NCI-H1092 (cell line): ENCODE data around the gene CDC123.
"Not testable (repeated sequence)": the region's sequence is repeated elsewhere in the genome, so short reads cannot be mapped to it uniquely, and the experiment has no call there.

Source experiments
- DNase-seq: peaks from one replicate; lab custom pipeline; 2025; lab: John Stamatoyannopoulos, UW

CDC123 gene

DNA sequence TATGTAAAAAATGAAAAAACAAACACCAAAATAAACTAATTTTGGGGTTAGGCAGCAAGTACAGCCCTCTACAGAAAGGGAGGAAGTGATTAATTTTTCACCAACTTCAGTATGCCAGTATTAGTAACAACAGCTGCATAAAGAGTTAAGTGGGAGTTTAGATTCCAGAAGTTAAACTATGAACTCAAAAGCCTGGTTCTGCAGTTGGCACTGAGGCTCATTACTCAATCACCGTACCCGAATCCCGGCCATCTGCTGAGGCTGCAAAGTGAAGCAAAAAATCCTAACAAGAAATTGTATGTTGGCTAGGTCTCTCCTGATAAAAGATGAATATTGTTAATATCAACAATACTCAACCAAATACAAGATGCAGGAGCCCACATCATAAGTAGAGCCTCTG lies 4.3 kb upstream of the CDC123 start:
- DNase-seq: no peak

DNA sequence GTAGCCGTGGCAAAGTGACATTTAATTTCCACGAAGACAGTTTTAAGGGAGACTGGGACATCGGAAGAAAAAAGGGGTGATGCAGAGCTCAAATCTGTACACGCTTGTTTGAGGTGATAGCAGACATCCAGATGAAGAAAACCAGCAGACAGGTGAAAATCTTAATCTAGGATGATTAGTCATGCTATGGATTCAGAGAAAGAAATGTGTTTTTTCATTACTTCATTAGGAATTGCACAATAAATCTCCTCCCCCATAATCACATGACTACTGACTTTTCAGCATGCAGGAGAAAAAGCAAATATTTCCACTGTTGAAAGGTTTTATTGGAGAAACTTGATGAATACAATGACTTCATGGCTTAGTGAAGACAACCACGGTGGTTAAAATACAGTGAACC lies 2.8 kb upstream of the CDC123 start:
- no peak for DNase-seq

DNA sequence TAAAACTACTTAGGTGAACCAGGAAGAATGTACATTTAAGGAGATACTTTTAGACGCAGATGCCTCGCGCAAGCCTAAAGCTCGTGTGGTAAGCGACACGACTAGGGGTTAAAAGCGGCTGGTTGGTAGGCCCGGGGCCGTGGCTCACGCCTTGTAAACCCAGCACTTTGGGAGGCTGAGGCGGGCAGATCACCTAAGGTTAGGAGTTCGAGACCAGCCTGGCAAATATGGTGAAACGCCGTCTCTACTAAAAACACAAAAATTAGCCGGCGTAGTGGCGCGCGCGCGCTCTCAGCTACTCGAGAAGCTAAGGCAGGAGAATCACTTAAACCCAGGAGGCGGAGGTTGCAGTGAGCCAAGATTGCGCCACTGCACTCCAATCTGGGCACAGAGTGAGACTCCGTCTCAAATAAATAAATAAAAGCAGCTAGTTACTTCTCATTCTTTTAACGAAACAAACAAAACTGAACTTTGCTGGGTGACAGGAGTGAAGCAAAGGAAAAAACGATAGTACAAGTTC lies 1.2 kb upstream of the CDC123 start:
- DNase-seq: no peak

DNA sequence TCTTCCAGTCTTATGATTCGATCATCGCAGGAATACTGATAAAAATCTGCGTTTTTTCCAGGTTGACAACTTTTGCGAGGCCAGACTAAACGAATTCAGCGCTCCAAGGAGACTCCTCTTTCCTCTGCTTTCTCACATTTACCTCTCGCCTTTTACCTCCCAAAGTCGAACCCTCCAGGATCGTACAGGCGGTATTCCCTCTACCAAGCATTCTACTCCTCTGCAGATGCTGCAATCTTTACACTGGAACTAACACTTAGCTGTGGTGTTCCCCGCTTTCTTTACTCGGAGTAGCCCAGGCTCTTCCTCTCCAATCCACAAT lies 746 bp upstream of the CDC123 start:
- DNase-seq: no peak

DNA sequence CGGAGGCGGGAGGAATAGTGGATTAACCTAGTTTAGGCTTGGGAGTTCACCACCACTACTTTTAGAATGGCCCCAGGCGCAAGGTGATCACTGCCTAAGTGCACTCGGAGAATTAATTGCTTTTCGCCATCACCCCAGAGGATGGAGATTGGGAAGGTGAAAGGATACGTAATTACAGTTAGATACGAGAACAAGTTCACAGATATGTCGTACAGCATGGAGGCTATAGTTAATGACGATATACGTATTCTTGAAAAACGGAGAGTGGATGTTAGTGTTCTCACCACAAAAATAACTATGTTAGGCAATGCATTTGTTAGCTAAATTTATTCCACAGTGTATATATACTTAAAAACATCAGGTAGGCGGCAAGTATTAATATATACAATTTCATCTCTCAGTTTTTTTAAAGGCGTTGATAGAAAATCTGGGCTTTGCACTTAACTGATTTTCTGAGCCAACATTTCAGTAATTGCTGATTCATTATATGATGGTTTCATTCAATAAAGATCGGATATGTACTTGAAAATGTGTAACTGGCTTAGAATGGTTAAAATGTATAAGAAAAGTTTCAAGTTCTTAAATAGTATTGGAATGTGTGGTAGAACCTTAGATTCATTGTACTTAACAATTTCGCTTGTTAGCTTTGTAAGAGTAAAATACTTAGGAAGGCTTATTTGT lies 683 bp downstream of the CDC123 start:
- no peak for DNase-seq

DNA sequence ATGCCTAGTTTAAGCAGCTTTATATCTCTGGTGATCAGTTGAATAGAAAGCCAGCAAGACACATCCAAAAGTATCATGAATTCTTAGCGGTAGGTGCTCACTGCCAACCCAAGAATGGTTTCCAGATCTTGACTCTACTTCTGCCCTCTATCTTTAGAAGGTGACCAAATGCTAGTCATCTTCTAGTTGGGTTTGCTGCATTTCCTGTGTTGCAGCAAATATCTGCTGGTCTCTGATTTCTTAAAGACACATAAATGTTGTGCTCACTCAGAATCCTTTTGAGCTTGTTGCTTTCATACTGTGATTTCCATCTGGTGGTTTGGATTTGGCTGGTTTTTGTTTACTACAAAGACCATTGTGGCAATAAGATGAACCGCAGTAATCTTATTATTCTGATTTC lies 2.2 kb downstream of the CDC123 start:
- DNase-seq: no peak

DNA sequence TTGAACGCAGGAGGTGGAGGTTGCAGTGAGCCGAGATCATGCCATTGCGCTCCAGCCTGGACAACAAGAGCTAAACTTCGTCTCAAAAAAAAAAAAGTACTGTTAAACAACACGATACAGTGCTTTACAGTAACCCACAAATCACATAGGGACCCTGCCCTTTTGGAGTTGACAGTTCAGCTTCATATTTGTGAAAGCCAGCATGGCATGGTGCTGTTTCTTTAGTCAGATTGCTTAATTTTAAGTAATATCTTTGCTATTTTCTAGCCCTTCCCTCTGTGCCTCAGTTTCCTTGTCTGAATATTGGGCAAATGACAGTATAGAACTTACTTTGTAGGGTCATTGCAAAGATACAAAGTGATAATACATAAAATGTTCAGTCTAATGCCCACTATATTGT lies 4.9 kb downstream of the CDC123 start:
- no peak for DNase-seq

DNA sequence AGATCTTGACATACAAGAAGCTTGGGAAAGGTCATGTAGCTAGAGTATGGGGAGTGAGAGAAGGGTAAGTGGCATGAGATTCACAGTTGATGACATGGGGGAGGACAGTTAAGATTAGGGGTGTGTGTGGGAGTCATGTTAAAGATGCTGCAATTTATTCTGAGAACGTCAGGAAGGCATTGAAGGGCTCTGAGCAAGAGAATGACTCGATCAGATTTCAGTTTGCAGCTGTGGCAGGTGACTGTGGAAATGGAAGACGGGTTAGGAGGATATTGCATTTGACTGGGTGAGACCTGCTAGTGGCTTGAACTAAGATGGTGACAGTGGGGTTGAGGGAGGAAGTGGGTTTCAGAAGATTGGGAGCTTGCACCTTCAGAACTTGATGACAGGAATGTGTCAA lies 5.6 kb downstream of the CDC123 start:
- no peak for DNase-seq

DNA sequence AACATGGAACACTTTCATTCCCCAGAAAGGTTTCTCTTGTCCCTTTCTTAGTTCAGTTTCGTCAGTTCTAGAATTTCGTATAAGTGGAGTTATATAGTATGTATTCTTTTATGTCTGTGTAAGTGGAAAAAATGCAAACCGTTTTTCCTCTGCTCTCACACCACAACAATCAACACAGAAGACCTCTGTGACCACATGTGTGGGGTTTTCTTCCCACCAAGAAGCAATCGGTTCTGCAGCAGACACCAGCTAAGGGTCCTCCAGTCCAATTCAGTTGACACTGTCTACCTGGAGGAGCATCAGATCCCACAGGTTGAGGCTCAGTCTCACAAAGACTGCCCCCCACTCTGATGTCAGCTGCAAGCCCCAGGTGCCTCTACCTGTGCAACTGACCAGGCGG lies 6.2 kb downstream of the CDC123 start:
- DNase-seq: no peak

DNA sequence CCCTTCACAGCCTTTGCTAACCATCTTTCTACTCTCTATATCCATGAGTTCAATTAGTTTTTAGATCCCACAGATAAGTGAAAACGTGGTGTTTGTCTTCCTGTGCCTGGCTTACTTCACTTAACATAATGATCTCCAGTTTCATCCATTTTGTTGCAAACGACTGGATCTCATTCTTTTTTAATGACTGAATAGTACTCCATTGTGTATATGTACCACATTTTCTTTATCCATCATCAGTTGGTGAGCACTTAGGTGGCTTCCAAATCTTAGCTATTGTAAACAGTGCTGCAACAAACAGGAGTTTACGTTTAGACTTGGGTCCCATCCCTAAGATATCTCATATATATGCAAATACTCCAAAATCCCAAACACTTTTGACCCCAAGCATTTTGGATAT lies 9.1 kb downstream of the CDC123 start:
- no peak for DNase-seq

DNA sequence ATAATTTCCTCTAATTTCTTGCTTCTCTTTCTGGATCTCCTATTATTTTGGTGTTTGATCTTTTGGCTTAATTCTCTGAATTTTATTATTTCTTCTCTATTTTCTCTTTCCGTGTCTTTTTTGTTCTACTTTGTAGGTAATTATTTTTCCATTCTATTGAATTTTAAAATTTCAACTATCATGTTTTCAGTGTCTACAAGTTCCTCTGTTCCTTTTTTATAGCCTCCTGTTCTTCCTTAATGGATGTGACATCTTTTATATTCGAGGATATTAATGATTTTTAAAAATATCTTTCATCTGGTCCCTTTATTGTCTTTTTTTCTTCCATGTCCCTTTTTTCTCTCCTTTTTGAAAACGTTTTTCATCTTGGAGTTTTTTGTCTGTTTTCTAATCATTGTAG lies 11.1 kb downstream of the CDC123 start:
- DNase-seq: no peak

DNA sequence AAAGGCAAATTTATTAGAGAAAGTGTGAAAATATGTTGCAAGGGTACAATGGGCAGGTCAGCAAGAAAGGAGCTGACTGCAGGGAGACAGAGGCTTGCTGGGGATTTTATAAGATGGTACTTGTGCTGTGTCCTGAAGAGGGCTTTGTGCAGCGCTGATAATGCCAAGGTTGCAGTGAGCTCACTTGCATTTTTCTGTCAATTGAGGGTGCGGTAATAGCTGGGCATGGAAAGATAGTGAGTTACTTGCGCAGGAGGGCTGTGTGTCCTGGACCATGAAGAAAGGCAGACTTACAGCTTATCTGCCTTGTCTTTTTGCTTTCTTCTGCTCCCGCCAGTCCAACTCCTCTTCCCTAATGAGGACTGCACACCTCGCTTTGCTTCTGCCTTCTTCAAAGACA lies 12.5 kb downstream of the CDC123 start:
- DNase-seq: no peak

DNA sequence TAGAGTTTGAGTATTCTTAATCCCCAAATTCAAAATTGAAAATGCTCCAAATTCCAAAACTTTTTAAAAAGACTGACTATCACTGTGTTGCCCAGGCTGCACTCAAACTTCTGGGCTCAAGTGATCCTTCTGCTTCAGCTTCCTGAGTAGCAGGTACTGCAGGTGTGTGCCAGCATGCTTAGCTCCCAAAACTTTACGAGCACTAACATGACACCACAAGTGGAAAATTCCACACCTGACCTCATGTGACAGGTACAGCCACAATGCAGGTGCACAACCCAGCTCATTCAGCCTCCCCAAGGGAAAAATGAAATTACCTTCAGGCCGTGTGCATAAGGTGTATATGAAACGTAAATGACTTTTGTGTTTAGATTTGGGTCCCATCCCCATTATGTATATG lies 16.5 kb downstream of the CDC123 start:
- no peak for DNase-seq

DNA sequence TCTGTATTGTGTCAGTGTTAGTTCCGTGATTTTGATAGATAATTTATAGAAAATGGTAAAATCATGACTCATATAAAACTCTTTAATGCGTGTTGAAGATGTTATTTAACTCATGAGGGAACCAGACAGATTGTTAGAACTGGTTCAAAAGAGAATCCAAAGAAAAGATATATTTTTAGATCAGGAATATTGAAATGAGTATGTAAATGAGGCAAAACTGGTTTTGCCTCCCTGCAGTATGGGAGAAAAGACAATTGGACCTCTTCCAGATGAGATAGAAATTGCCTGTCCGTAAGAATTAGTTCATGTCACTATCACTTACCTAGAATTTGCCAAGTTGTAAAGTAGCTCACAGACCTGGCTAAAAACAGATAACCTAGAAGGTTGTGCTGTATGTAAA lies 17.6 kb downstream of the CDC123 start:
- DNase-seq: no peak

DNA sequence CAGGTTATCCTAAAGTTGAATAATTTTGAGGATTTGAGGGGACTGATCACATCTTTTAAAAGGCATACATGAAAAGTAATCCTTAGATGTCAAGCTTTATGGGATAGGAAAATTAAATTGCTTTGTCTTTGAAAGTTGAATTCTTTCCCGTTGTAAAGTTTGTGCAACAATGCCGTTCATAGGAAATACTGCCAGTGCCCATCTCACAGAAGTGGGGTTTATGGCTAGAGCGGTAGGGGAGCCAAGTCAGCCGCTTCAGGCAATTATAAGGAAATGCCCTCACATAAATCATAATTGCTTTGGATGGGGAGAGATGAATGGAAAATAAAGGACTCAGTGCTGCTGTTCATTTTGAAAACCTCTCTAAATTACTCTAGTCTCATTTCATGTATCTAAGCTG lies 18.1 kb downstream of the CDC123 start:
- DNase-seq: no peak

DNA sequence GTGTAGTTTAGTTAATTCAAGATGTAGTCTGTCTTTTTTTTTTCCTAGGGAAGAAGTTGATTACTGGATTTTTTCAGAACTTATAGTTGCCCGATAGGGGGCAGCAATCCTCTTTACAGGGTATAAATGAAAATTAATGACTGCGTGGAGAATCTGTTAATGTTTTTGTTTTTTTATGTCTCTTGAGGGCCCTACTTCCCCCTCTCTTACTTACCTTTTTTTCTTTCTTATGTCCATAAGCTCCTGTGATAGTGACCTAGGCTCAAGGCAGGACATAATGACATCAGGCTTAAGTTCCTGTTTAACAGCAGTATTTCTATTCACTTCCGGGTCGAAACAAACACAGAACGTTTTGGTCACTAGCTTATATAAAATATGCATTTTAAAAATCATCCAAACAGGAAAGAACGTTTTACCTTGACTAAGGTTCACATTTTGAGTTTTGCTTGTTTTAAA lies 18.8 kb downstream of the CDC123 start:
- no peak for DNase-seq

DNA sequence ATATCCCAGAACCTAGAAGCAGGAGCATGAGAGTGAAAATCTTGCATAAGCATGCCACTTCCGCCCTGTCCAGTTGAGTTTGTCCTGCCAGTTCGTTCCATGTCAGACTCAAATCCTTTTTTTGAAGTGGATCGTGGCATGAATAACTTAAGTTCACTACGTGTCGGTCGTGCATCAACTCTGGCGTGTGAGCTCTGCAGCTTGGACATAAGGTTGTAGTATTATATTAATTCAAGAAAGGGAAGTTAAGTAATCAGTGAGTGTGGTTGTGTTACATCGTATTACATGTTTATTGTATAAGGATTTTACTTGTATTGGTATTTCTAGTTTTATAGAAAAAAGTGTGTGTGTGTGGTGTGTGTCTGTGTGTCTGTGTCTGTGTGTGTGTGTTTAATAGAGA lies 23.0 kb downstream of the CDC123 start:
- no peak for DNase-seq

DNA sequence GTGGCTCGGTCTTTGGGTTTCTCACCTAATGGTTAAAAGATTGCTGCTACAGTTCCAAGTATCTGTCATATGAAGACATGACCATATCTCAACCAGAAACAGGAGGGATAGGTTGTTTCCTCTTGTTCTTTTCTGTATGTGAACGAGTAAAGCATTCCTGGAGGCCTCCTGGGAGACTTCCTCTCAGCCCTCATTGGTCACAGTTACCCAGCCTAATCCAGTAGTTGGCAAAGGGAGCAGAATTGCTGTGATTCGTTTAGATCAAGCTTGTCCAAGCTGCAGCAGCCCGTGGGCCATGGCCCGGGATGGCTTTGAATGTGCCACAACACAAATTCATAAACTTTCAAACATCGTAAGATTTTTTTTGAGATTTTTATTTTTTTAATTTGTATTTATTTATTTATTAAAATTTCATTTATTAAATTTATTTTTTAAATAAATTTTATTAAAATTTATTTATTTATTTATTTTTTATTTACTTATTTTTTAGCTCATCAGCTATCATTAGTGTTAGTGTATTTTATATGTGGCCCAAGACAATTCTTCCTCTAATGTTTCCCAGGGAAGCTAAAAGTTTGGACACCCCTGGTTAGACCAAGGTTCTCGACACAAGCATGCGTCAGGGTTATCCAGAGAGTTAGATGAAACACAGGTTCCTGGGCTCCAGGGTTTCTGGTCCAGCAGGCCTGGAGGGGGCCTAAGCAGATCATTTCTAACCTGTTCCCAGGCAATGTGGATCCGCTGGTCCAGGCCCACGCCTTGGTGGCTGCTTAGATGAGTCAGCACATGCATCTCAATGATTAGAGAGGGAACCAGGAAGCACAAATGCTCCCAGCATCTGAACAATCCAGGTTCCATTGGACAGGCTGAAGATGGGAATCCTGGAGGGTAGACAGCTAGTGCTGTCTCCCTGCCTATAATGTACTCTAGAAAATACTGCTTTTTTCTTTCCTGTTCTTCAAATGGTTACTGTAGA lies 25.6 kb downstream of the CDC123 start:
- no peak for DNase-seq

DNA sequence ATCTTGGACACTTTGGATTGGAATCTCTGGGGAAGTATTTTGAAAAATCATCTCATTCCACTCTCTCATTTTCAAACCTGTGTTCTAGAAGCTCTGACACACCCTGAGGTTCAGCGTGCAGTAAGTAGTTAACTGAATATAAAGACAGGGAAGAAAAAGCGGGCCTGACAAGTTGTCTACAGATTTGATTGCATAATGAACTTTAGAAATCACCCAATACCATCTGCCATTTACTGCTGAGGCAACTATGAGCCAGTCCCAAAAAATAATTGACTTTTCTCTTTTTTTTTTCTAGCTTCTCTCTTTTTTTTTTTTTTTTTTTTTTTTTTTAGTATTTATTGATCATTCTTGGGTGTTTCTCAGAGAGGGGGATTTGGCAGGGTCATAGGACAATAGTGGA lies 29.5 kb downstream of the CDC123 start:
- DNase-seq: no peak

DNA sequence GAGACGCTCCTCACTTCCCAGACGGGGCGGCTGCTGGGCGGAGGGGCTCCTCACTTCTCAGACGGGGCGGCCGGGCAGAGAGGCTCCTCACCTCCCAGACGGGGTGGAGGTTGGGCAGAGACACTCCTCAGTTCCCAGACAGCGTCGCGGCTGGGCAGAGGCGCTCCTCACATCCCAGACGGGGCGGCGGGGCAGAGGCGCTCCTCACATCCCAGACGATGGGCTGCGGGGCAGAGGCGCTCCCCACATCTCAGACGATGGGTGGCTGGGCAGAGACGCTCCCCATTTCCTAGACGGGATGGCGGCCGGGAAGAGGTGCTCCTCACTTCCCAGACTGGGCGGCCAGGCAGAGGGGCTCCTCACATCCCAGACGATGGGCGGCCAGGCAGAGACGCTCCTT lies 30.4 kb downstream of the CDC123 start:
- DNase-seq: not testable (repeated sequence)

DNA sequence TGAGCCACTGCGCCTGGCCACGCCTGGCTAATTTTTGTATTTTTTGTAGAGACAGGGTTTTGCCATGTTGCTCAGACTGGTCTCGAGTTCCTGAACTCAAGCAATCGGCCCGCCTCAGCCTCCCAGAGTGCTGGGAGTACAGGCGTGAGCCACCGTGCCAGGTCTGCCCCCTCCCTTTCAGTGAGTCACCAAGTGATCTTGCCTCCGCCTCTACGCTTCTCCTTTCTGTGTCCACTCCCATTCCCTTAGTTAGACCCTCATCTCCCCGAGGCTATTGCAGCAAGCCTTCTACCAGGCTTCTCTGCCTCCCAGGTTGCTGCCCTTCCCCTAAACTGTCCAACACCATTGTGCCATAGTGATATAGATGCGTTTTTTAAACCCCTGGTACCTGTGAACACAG lies 32.9 kb downstream of the CDC123 start:
- no peak for DNase-seq

DNA sequence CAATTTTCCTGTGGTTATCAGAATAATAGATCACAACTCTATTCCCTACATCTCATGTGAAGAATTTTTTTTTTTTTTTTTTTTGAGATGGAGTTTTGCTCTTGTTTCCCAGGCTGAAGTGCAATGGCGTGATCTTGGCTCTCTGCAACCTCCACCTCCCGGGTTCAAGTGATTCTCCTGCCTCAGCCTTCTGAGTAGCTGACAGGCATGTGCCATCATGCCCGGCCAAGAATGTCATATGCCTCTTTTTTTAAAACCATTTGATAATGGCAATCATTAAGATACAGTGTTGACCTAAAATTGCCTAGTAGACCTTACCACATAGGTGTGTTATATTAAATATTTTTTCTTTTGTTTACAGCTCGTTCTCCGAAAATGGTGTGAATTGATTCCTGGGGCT lies 38.7 kb downstream of the CDC123 start:
- DNase-seq: not testable (repeated sequence)

DNA sequence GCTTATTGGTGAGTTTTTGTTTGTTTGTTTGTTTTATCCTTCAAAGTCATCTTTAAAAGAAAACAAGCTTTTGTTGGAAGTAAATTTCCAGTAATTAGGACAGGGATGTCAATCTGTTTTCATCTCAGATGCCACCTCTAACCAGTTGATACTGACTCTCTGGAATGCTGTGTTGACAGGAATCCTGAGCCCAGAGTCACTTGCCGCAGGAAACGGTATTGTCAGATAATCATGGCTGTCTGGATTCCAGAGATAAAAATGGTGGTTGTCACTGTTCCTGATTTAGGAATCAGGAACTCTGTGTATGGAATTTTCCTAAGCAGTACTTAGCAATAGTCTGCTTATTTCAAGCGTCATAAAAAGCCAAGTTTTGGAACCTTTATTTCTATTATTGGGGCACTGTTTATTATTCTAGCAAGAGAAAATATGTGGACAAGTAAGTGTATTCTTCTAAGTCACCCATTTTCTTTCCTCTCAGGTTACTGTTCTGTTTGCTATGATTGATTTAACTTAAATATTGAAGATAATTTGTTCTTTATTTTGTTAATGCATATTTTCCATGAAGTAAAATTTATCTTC lies 39.2 kb downstream of the CDC123 start:
- DNase-seq: no peak
